Stimulated activated CD4-positive, alpha-beta T cell treated with anti-CD3 and anti-CD28 coated beads, Interleukin-4, amount 100 ng/mL, for 1 hour (primary cell): Measurements from ENCODE around the gene DUSP8.

ENCODE experiments used
- DNase-seq: peaks from one replicate; pipeline ENCODE4 v3.0.0-alpha.2; 2020

The DUSP8 gene

DNA sequence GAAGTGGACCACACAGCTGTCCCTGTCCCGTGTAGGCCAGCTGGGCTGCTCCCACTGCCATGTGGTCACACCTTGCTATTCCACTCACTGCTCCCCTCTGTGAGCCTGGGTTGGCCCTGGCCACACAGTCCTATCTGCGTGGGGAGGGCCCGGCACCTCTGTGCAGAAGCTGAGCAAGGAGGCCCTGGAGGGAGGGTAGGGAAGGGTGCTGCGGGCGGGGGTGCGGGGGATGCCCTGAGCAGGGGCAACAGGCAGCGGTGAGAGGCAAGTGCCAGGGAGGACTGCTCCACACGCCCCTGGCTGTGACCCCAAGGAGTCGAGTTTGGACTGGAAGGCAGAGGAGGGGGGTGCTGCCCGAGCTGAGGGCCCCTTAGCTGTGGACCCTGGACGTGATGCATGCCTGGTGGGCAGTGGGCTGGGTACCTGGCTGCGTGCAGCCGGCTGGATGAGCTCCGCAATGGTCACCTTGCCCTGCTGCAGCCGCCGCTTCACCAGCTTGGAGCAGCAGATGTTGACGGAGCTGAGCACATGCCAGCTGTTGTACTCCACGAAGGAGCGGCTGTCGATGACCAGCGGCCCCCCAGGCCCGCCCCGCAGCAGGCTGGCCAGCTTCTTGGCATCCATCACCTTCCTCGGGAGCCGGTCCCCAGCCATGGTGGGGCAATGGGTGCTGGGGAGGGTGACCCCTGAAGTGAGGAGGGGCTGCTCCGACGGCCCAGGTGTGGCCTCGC is 6.7 kb downstream of the DUSP8 start:
- no peak for DNase-seq

DNA sequence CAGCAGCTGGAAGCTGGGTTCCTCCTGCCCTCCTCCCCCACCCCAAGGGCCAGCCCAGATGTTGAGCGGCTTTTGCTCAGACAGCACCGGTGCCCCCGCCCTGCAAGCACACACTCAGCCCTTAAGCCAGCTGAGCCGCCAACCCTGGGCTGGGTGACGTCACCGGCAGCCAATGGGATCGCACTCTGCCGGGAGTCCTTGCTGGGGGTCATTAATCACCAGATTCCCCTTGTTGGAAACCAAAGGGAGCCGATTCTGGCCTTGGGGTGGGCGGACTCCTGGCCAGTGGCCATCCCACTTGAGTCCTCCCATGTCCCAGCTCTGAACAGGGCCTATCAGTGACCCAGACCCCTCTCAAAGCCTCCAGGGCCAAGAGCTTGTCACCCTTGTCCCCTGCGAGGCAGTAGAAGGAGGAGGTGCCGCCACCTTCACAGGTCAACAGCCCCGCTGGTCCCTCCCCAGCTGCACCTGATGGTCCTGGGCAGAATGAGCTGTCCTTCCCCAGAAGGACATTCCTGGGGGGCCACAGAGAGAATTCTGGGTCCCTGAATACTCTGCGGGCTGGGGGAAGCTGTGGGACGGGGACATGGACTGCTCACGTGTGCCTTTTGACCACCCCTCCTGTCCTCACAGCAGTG is 7.4 kb downstream of the DUSP8 start:
- no peak for DNase-seq

DNA sequence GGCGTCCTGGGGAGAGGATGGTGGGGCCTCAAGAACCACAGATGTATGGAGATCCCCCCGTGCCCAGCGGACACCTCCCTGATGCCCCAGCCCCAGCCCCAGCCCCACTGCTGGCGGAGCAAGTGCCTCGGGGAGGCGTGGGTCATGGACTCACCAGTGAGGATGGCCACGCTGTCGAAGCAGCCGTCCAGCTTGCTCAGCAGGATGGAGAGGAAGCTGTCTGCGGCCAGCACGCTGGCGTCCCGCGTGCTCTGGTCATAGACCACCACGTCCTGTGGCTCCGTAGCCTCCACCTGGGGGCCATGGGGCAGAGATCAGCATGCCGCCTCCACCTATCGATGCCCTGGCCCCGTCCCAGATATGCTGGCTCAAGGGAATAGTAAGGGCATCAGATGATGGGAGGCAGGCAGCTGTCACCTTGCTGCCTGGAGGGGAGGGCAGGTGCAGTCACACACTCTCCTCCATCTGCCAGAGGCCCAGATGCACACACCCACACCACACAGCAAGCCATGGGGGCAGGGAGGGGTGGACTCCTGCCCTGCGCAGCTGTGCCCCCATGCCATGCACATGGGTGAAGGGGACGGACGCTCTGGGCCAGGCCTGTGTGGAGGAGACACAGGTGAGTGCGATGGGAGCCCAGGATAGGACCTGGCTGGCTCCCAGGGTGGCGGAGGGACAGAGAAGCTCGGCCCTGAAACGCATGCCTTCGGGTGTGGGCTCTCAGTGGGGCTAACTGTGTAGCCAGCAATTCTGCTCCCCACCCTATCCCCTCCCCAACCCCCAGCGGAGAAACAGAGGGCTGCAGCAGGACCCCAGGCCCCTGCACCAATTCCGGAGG is 8.2 kb downstream of the DUSP8 start:
- no peak for DNase-seq

DNA sequence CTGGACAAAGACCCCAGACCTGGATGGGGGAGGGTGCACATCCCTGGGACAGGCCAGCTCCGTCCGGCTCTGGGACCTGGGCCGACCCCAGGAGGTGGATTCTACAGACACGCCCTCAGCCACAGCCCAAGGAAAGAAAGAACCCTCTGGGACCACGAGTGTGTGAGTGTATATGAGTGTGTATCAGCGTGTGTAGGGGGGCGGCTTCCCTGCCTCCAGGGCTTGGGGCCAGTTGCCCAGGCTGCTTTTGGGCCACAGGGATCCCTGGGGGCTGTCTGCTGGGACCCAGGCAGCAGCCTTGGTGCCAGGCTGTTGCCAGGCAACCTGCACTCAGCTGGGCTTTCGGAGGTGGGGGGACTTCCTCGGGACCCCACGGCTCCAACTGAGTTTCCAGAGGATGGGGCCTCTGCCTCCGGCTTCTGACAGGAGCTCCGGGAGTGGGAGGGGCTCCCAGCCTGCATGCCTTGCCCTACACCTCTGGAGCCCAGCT is 8.9 kb downstream of the DUSP8 start:
- DNase-seq = no peak

DNA sequence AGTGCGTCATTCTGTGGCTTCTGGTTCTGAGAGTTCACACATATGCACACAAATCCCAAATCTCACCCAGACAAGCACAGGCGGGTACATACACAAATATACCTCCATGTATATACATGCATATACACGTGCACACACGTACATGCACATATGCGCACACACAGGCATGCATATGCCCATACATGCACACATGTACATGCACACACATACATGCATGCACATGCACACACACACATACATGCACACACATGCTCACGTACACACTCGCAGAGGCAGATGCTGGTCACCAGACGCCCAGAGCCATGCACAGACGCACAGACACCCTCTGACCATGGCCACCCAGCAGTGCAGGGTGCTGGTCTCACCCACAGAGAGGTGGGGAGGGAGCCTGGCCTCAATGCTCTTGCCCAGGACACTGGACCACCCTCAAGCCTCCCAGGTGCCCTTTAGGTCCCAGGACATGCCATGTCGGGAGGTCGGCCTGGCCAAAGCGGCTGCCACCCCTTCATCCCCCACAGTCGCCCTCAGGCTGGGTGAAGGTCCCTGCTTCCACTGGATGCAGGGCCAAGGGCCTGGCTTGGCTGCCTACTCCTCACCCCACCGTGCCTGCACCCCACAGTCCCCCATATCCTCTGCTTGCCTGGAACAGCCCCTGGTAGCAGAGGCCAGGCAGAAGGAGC is 9.5 kb downstream of the DUSP8 start:
- DNase-seq = no peak

DNA sequence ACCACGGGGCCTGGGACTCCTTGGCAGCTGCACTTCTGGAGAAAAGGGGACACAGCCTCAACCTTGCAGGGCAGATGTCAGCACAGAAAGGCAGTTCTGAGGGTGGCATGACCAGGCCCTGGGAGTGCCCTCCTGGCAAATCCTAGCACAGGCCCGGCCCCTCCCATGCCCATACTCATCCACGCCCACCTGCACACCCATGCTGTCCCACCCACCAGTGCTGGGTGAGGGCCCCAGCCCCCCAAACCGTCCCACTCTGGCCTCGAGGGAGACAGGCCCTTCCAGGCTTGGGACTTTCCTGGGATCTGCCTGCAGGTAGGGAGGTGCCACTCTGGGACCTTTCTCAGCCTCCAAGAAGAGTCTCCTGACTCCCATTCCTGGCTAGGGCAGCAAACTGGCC is 10.1 kb downstream of the DUSP8 start:
- DNase-seq = no peak

DNA sequence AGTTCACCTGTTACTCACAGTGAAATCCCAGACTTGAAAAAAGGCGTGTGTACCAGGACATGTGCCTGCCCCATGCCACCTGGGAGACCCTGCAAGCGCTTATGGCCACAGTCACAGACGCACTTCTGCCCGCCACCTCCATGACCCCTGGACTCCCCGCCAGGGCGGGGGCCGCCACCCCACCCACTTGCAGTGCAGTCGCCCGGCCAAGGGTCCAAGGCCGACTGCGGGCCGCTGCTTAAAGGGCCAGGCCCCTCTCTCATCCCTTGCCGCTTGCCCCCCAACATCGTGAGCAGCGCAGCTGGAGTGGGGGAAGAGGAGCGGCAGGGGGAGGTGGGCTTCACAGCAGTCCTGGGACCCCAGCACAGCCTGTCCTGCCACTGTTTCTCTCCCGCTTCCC is 10.8 kb downstream of the DUSP8 start:
- DNase-seq = no peak

DNA sequence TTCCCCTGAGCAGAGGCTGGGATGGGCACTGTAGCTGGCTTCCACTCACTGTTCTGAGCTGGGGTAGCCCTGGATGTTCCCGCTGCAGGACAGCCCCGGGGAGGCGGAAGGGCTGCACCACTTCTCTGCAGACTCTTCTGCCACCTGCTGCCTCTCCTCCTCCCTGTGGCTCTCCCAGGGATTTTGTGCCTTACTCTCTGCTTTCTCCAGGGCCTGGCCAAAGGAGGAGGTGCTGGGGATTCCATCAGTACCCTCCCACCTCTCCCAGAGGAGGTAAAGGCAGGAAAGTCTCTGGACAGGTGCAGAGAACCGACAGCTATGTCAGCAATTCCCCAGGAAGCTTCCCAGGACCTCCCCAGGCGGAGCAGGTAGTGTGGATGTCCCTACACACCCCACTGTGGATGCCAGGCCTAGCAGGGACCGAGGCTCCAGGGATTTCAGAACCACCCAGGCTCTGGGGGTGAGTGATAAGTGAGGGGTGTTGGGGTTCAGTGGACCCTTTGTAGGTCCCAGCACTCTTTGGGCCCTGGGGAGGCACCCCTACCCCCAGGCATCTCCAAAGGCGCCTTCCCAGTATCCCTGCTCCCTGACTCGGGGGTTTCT is 11.3 kb downstream of the DUSP8 start:
- no peak for DNase-seq

DNA sequence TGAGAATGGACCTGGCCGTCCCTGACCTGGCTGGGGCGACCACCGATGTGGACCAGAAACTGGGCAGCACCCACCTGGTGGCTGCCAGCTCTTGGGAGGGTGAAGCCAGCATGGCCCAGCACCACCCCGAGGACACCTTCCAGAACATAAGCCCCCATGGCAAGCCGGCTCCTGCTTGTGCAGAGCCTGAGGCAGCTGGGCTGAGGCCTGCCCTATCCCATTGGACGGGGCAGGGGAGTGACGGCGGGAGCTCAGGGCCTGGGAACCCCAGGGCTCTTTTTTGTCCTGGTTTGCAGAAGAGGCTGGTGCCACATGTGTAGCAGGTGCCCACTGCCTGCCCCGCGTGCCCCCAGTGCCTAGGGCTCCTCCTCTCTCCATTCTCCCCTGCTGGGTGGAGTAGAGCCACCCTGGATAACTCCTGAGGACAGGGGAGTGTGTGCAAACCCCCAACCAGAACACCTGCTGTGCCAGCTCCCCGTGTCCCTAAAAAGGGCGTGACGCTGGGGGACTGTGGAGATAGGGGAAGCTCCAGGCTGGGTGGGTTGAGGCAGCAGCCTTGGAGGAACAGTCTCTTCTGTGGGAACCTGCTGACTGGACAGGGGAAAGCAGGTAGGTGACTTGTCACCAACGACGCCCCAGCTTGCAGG is 11.9 kb downstream of the DUSP8 start:
- DNase-seq = no peak

DNA sequence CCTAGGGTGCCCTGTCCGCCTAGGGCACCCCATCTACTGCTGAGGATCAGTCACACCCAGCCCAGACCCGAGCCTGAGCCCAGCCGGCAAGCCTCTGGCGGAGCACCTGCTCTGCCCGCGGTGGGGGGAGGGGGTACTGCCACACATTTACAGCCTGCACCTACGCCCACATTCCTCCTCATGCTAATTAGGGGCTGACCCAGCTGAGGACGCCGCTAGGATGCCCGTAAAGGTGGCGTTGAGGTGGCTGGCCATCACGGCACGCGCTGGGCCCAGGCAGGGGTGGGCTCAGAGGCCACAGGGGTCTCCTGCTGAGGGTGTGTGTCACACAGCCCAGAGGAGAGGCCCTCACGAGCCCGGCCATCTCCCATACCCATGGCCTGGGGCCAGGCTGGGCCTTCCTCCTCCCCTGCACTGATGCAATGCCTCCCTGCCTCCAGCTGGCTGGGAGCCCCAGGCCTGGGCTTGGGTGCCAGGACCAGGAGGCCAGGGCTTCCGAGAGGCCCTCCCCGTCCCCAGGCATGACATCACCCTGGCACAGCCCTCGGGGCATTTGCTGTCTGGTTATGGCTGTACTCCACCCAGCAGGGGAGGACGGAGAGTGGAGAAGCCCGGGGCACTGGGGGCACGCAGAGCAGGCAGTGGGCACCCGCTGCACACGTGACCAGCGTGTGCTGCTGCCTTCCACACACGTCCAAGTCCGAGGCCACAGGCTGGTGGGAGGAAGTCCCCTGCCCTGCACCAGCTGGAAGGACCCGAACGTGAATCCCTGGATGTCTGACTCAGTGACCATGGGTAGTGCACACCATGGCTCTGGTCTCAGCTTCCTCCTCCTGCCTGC is 12.7 kb downstream of the DUSP8 start:
- peak; percentile 31 for DNase-seq

DNA sequence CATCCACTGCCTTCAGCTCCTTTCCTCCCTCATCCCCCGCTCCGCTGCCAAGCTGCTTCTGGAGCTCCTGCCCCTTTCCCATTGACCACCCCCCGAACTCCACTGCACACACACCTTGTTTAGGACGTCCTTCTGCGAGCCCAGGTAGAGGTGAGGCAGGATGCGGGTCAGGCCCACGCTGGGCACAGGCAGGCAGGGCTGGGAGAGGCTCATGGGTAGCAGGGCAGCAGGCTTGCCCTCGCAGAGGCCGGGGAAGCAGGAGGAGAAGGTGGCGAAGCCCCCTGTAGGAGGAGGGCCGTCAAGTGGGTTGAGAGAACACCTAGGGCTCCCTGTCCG is 13.3 kb downstream of the DUSP8 start:
- no peak for DNase-seq

DNA sequence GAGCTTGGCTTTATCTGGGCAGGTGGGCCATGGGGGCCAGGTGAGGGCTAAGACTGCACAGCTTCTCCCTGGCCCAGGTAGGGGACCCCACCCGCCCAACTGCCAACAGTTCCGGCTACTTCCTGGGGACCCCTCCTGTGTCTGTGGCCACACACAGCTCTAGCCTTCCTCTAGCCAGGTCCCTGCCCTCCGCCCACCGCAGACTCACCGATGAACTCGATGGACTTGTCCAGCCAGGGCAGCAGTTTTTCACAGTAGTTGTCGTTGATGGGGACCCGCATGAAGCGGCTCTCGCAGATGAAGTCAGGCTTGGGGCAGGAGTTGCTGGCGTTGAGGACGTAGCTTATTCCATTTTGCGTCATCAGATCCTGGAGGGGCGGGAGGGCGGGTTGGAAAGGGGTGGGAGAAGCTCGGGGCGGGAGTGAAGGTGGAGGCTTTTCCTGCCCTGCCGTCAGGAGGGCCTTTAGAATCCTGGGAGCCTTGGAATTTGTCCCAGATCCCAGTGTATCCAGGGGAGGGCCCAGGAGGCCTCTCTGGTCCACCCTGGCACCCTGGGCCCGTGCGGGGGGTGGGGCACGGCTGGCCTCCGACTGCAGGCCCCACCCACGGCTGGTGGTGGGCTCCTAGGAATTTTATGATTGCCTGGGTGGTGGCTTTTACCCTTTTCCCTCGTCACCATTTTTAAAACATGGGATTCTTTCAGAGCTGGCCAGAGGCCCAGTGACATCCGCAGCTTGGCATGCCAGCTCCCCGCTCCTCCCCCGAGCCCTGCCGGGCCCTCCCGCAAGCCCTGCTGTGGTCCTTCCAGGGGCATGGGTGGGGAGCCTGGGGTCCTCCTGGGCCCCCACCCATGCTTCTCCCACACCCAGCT is 13.9 kb downstream of the DUSP8 start:
- no peak for DNase-seq

DNA sequence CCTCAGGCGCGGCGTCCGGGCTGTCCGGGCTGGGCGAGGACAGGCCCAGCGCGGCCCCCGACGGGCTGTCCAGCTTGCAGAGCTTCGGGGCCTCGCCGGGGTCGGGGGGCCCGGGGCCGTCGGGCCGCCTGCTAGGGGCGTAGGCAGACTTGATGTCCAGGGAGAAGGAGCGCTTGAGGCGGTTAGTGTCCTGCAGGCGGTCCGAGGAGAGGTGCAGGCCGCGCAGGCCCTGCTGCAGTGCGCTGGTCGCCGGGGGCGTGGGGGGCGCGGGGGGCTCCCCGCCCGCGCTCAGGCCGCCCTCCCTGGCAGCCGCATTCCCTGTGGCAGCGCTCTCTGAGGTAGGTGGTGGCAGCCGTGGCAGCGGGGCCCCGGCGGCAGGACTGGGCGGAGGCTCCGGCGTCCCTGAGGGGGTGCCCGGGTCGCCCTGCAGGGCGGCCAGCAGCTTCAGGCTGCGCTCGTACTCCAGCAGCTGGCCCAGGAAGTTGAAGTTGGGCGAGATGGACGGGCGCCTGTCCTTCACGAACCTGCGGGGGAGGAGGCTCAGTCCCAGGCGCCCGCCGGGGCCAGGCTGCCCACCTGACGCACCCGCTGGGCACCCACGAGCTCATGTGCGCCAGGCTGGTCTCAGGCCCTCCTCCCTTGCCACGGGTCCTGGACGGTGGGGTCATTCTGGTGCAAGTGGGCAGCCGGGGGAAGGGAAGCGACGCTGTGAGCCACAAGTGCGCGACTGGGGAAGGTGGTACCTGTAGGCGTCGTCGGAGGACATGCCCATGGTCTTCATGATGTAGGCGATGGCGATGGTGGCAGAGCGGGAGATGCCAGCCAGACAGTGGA is 14.8 kb downstream of the DUSP8 start:
- no peak for DNase-seq

DNA sequence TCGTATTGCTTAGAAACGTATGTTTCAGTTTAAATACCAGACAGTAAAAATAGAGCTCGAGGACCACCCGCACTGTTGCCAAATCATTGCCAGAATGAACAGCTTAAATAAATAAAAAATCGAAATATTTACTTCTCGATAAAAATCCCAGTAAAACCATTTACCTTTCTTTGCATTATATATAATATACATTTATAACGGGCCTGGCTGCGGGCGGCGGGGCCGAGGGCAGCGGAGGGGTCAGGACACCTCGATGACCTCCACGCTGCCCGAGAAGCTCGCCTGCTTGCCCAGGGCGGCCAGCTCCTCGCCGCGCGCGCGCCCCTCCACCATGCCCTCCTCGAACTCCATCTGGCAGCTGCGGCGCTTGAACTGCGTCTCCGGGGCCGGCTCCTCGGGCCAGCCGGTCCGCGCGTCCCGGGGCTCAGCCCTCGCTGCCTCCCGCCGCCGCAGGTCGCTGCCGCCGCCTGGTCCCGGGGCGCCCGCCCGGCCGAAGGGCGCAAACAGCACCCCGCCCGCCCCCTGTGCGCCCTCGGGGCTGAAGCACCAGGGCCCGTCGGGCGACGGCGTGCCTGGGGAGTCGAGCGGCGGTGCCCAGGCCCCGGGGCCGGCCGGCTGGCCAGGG is 15.7 kb downstream of the DUSP8 start:
- DNase-seq = no peak

DNA sequence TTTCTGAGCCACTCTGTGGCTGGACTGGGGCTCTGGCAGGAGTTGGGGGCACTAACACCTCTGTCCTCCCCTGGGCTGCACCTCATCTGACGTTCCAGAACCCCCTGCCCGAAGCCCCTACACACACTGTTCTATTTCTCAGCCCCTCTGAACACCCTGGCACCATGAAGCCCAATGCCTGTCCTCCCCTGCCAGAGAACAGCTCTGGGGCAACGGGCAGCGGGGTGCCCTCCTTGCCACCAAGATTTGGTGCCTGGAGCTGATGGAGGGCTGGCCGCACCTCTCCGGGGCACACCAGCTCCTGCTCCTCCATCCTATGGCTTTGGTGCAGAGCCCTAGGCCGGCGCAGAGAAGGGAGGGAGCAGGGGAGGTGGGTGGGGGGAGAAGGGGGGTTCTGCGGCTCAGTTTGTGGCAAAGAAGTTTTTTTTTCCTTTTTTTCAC is 16.3 kb downstream of the DUSP8 start:
- DNase-seq = no peak

DNA sequence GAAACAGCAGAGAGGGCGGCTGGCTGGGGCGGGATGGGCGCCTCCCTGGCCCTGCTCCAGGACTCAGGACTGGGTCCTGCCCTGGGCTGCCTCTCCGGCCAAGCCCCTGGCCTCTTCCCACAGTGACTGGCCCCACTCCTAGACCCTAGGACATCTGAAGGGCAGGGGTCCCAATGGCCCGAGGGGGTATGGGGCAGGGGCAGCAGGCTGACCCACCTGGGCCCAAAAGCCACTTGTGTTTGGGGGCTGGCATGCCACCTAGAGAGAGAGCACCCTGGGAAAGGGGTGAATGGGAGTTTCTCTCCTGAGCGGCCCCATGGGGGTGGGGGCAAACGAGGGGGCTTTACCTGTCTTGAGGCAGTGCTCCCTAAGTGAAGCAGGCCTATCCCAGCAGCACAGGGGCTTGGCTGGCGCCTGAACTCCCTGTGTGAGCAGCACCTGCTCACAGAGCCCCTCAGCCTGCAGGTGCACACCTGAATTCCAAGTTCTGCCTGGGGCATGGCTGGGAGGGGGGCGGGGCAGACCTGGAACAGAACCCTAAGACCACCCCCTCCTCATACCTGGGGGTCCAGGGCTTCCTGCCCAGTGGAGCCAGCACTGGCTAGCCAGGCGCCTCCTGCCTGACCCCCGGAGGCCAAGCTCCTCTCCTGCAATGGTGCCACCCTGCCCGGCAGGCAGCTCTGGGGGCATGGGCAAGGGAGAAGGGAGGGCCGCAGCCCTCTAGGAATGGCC is 16.9 kb downstream of the DUSP8 start:
- no peak for DNase-seq

DNA sequence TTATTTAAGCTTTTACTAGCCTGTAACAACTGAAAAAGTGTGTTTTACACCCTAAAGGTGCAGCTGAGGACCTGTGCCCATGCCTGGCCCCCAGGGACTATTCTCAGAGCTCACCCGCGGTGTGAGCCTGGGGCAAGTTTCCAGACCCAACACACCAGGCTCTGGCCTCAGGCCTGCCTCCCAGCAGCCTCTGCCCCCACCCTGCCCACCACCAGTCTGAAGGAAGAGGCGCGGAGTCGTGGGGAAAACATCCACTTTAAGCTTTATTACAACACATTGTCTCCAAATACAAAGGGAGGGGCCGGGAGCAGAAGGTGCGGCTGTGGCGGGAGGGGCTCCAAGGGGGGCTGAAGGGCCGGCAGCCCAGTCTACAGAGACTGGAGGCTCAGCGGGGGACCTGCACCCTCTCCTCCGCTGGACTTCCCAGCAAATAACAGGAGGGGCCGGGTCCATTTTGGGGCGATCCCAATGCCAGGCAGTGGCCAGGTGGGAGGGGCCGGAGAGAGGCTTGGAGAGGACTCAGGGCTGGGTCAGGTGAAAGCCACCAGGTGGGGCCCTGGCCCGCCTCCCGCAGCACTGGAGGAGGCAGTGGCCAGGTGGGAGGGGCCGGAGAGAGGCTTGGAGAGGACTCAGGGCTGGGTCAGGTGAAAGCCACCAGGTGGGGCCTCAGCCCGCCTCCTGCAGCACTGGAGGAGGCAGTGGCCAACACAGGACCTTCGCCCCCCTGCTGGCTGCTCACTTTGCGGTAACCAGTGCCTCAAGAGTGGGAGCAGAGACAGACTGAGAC is 18.1 kb downstream of the DUSP8 start:
- no peak for DNase-seq
